CD4-positive, alpha-beta T cell treated with Interleukin-4 for 4 hours (primary cell): ENCODE results near the gene DICER1.
"Not testable (repeated sequence)": the region's sequence is repeated elsewhere in the genome, so short reads cannot be mapped to it uniquely, and the experiment has no call there.

Experiments
- DNase-seq: peaks from one replicate; pipeline ENCODE4 v3.0.0-alpha.2; 2020

The DICER1 gene

DNA sequence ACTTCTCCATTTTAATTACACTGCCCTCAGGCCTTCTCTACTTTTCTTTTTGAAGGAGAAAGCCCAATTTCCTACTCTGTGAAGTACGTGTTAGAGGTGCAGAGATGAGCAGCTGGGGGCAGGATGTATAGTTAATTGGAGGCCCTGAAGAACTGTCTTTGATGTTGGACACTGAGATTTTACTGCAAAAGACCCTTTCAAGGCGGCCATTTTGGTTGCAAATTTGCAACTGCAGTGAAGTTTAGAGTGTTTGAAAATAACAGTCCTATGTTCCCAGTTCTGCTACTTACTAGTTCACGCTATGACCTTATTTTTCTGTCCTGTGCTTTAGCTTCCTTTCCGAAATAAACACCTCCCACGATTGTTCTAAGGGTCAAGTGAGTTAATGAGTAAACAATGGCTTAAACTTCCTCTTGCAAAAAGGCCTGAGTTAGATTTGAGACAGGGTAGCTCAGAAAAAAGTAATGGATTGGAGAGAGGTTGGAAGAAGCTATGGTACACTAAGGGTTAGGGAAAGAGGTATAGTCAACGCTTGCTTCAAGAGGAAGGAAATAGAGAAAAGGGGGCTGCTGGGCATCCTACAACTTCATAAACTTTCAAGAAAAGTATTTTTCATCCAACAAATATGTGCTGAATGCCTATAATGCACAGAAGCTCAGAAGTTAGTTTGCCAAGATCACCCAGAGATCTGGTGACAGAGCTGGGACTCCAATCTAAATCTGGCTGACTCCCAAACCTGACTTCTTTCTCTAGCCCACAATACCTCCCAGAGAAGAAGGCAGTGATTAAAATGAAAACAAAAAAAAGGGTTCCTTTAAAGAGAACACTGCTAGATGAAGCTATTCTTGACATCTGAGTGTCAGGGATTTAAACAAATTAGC, 26.4 kb upstream of the DICER1 start:
- no peak for DNase-seq

DNA sequence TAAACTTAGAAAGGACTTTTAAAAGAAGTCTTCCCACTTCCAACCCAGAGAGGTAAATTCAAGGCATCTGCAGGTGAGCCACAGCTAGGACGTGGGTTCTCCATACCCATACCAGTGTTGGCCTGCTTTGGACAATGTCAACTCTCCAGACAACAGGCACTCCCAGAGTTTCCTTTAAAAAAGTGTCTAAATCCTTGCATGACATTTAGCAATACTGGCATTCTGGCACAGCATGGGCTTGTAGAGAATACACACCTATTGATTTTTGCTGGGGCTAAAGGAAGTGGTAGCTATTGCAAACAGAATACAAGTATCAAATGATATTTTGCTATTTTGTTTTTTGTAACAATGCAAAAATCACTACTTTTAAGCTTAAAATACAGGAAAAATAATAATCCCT, 25.8 kb upstream of the DICER1 start:
- no peak for DNase-seq

DNA sequence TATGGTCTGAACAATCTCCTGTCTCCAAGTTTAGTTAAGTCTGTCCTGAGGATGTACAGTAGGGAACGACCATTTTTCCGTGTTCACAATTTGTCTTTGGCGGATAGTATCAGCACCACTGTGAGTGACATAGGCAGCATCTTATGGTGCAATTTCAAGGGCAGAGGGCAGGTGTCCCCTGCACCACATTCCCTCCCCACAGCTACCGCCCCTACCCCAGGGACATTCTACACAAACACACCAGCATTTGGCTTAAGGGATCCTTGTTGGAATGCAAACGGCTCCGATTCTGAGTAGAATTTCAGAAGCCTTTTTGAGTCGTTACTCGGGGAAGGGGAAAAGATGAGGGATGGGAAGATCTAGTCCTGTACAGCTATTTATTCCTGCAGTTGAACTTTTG, 25.1 kb upstream of the DICER1 start:
- no peak for DNase-seq

DNA sequence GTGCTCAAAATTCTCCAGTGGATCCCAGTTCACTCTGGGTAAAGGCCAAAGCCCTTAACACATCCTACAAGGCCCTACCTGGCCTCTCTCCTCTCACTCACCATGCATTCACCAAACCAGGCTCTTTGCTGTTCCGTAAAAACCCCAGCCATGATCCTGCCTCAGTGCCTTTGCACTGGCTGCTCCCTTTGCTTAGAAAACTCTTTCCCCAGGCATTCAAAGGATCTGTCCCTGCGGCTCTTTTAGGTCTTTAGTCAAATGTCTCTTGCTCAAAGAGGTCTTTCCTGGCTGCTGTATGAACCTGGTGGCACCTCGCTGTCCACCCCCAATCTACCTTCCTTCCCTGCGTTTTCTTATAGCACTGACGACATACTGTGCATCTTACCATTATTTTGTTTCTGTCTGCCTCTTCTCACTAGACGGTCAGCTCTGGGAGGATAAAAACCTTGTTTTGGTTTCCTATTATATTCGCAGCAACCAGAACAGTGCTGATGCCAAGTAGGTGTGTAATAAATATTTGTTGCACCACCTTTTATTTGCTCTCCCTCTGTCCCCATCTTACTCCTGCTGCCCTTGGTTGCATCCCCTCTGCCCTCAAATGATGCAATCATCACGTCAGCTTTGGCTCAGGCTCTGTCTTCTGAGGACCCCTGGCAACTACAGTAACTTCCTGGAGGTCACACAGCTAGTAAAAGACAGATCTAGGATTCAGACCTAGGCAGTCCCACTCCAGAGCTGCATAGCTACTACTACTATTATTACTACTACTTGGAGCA, 23.8 kb upstream of the DICER1 start:
- DNase-seq, result no peak

GRCh38 chr14:95175670-95176069, 18.3 kb upstream of the DICER1 start:
- DNase-seq, result not testable (repeated sequence)

GRCh38 chr14:95174184-95174792, 17.0 kb upstream of the DICER1 start:
- DNase-seq, result no peak

GRCh38 chr14:95173518-95173917, 16.2 kb upstream of the DICER1 start:
- no peak for DNase-seq

- DNase-seq, result no peak
Observed at GRCh38 chr14:95167177-95167576, 9.8 kb upstream of the DICER1 start.

GRCh38 chr14:95165517-95165916, 8.2 kb upstream of the DICER1 start:
- DNase-seq, result no peak

DNA sequence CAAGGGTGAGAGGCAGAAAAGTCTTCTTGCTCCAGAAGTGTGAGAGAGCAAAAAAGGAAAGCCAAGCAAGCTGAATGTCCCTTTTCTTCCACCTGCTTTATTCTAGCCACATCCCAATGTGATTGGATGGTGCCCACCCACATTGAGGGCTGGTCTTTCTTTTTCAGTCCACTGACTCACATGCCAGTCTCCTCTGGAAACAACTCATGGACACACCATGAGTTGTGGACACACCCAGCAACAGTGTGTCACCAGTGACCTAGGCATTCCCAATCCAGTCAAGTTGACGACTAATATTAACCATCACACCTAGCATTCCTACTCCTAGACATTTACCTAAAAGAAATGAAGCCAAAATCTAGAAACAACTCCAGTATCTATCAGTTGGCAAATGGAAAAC, 7.2 kb upstream of the DICER1 start:
- no peak for DNase-seq

GRCh38 chr14:95163666-95164065, 6.3 kb upstream of the DICER1 start:
- no peak for DNase-seq

- no peak for DNase-seq
Observed at GRCh38 chr14:95163132-95163531, 5.8 kb upstream of the DICER1 start.

DNA sequence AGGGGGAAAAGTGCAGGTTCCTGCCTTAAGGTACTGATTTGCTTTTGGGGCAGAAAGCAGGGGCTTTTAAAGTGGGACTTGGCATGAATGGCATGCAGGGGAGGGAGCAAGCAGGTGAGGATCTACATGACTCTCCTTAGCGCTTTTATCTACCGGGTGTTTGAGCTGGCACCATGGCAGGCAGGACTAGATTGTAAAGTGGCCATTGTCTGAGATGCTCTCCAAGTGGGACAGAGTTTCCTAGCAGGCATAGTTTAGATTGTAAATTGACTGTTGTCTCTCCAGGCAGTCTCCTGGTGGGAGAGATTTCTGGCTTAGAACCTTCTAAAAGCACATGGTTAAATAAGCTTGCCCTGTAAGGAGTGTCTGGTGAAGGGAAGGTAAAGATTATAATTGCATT, 5.3 kb upstream of the DICER1 start:
- no peak for DNase-seq

DNA sequence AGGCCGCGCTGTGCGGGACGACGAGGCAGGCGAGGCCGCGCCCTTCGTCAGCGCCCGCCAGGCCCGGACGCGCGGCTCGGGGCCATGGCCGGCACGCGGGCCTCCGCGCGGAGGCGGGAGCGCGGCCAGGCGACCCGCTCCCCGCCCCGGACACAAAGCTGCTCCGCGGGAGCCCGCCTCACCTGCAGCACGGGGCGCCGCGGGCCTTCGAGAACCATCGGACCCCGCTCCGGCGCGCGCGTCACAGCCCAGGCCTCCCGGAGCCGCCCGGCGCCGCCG, 342 bp downstream of the DICER1 start:
- no peak for DNase-seq

- no peak for DNase-seq
Observed at GRCh38 chr14:95156161-95157047, 925 bp downstream of the DICER1 start.

- DNase-seq, result no peak
Observed at GRCh38 chr14:95155045-95155444, 2.3 kb downstream of the DICER1 start.

- no peak for DNase-seq
Observed at GRCh38 chr14:95153866-95154265, 3.5 kb downstream of the DICER1 start.

DNA sequence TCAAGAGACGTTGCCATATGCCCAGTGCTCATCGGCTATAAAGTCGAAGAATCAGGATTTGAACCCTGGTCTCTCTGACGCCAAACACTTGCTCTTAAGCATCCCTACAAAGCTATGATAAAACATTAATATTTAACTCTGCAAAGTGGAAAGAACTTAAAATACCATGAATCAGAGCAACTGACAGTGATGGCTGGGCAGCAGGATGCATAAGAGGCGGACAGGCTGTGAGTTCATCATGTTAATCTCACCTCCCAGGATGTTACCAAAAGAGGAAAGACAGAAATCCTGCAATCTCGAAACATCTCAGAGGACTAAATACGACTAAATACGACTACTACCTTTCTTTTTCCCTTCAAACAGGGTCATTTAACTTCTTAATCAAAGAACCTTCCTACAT, 5.8 kb downstream of the DICER1 start:
- DNase-seq, result no peak

- DNase-seq, result no peak
Observed at GRCh38 chr14:95150910-95151309, 6.4 kb downstream of the DICER1 start.

GRCh38 chr14:95149441-95149840, 7.9 kb downstream of the DICER1 start:
- no peak for DNase-seq

GRCh38 chr14:95147597-95147996, 9.7 kb downstream of the DICER1 start:
- no peak for DNase-seq

GRCh38 chr14:95146079-95146771, 11.1 kb downstream of the DICER1 start:
- no peak for DNase-seq
